Middle frontal gyrus (tissue), 1 donor: ENCODE results near the gene ARFIP2.

Experiments
- DNase-seq: peaks from one replicate; pipeline ENCODE4 v3.0.0-alpha.2; 2015; ENCODE audit warnings: low spot score; ENCODE audit errors: extremely low spot score

Gene ARFIP2

DNA sequence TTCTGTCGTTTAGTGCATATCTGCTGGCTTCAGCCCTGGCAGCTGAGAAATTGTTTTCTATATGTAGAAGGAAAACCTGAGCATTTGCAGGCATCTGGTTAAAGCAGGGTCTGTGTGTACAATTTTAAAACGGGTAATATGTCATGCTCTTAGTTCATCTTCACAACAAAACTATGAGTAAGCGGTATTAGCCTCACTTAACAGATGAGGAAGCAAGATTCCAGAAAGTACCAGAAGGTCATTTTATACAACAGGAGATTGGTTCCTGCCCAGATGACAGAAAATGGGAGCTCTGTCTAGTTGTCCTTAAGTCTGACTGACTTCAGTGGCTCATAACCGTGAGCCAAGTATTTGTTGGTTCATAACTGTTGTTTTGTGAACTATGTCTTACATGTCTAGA, 1.3 kb upstream of the ARFIP2 start:
- DNase-seq, result no peak

DNA sequence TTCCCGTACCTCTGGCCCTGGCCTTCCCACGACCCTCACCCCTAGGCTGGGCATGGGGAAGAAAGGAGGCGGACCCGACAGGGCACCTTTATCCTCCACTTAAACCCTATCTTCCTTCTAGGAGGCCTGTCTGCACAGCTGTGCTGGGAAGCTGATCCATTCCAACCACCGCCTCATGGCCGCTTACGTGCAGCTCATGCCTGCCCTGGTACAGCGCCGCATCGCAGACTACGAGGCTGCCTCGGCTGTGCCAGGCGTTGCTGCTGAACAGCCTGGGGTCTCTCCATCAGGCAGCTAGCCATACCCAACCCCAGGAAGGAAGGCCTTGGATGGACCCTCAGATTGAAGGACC, 769 bp upstream of the ARFIP2 start:
- DNase-seq, result no peak

DNA sequence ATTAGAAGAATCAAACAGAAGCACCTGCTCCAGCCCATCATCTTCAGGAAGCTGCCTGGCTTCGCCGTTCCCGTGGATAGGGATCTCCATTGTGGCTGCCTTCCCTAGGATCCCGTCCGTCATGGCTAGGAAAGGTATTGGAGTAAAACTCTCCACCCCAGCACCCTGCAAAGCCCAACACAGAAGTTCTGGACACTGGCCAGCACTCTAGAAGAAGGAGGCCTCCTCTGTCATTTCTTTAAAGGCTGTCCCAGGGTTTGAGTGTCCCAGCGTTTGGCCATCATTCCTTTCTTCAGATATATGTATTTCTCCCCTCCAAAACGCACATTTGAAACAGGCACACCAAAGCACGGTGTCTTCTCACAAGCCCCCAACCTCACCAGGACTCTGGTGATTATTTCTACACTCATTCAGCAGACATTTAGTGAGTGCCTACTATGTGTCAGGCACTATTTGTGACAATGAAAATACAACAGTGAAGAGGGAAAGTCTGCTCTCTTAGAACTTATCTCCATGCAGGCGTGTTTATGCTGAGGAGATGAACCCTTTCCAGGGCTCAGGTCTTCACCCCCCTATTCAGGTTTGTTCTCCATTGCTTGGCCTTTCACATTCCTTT, 724 bp downstream of the ARFIP2 start:
- no peak for DNase-seq

DNA sequence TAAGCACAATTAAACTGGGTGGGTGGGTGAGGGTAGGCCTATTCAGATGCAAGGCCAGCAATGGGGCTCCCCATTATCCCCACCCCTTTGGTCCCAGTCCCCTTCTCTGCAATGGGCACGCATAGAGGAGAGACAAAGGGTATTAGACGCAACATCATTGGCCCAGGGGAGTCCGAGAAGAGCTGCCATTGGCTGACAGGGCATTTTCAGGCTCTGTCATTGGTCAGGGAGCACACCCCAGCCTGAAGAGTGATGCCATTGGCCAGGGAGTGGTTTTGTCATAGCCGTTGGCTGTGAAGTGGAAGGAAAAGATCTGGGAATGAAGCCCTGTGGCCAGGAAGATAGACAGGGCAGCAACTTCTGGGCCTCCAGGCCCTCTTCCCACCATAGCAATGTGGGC, 4.6 kb downstream of the ARFIP2 start:
- DNase-seq, result no peak

DNA sequence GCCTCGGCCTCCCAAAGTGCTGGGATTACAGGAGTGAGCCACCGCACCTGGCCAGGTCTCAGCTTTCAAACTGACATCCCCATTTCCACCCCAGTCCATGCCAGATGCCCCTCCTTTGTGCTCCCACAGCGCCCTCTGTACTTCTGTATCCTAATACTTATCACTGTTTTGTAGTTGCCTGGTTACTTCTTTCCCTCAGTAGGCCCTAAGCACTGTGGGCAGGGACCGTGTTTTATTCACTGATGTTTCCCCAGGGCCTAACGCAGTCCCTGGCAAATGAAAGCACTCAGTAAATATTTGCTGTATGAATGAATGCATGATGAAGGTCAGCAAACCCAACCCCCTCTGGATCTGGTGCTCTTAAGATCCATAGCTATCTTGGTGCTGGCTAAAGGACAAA, 5.2 kb downstream of the ARFIP2 start:
- DNase-seq, result no peak

DNA sequence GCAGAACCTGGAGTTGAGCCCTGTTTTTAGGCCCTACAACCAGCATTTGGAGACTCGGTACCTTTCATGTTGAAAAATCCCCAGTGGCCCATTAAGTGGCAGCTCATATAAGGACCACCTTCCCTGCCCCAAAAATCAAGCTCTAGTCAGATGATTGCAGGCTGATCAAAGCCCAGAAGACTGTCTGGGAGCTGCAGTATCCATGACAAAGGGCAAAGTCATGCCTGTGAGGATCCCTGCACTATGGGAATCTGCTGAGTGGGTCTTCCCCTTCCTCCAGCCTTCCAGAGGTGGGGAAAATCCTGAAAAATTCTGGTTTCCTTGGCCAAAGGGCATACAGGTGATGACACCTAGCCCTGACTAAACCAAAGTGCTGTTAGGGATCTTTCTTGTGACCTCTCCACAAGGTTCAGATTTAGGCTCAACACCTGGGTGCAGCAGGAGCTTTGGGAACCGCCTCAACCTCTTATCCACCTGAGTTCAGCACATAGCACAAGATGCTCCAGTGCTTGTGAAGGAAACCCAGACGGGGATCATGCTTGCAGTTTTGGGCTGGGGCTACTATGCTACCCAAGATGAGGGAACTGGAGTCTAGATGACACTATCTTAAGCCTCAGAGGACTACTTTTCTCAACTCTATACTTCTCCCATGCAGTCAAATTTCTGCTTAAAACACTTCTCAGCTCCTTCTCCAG, 6.2 kb downstream of the ARFIP2 start:
- DNase-seq, result no peak

DNA sequence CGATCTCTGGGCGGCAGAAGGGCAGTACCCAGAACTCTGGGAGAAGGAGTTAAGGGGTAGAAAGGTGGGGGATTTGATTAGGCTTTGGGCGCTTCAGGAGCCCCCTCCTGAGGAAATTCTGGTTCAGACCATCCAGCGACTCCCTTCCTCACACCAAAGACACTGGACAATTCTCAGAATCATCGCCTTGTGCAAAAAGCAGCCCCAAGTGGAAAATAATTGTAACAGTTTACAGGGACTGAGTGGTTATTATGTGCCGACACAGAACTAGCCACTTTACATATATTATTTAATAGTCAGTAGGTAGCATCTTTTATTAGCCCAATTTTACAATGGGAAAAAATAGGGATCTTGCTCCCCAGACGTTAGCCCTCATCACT, 6.7 kb downstream of the ARFIP2 start:
- DNase-seq, result no peak

DNA sequence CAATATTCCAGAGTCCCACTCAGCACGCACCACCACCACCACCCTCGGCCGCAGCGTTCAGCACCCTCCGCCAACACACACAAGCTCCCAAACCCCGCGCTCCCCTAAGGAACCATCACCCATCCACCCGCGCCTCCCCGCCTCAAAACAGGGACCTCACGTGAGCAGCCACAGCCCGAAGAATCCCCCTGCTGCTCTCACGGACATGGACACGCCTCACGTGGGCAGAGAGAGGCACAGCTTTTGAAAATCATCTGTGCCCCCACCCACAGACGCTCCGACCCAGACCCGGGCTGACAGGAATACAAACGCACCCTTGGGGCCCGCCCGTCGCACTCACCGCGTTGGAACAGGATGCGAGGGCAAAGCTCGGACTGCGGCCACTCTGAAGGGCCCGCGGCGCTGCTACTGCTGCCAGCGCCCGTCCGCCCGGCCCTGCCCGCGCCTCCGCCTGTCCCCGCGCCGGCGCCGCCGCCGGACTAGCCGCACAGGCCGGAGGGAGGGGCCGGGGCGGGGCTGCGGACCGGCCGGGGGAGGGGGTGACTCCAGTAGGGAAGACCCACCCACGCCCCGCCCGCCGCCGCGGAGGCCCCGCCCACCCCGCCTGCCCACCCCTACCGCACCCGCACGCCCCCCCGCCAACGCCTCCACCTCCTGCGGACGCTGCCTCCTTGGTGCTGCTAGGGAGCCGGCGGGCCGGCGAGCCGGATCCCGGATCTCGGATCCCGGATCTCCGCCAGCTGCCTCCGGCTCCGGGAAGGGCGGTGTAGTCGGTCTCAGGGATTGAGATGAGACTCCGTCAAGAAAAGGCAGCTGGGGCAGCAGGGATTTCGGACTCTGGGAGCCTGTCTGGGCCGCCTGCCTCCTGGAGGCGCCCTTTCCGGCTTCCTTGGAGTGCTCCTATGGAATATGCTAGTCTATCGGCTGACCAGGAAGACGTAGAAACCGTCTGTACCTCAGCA, 7.4 kb downstream of the ARFIP2 start, which contains the start of gene TRIM3:
Gene TRIM3, minus strand, starts transcription at position 491 of the 962 bp plus-strand sequence. CDS start 8,246 bp downstream, outside the sequence.
- peak; percentile 64 for DNase-seq

DNA sequence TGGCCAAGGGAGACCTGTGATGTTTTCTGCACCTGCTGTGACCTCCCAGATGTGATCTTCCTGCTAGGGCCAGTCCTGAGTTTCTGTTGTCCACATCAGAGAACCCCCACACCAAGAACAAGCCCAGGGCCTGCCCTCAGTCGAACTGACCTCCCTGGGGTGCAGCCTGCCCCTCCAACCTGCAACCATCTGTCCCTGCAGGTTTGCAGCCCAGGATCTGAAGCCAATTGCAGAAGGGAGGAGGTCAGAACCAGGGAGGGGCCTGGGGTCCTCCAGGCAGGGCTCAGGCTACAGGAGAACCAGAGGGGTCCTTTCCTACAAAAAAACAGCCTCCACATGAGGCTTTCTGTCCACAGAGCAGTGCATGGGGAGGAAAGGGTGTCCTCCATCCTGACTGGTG, 8.2 kb downstream of the ARFIP2 start:
- no peak for DNase-seq

DNA sequence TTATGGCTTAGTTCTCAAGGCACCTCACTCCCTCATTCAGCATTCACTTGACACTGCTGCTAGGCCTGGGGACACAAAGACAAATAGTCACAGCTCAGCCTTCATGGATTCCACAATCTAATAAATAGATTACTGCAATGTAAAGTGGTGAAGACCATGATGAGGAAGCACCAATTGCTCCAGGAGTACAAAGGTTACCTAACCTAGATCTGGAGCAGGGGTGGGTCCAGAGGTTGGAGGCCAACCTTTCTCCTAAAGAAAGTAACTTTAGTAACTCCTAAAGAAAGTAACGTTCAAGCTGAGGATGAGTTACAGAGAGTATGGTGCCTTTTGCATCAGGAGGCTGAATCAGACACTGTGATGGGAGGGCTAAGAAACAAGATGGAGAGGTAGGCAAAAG, 11.5 kb downstream of the ARFIP2 start:
- DNase-seq, result no peak

DNA sequence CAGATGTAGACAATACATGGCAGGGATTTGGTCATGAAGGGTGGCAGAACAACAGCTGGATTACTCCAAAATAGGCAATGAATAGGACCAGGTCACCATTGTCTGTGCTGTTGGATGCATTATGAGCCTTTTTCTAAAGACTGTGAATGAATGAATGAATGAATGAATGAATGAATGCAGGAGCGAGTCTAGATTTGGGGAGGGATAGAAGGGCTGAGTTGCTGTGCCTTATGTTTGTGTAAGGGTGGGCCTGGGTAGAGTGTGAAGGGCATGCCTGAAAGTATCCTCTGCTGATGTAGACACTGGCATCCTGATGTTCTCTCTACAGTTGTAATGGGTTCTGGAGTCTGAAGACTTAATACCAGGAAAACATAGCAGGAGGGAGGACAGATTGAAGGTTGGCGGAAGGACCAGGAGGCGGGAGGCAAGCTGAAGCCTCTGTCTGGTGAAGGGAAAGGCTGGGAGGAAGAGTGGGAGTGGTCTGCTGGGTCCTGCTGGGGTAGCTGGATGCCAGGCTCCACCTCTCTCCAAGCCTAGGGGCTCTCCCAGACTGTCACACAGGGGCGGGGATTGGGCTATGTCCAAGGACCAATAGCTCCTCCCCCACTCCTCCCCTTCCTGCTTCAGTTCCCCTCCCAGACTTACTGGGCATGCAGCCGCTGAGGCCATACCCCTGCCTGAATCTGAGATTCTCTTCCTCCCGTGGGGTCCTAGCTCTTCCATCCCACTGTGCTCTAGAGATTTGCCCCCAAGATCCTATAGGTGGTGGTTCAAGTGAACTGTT, 12.2 kb downstream of the ARFIP2 start:
- no peak for DNase-seq

DNA sequence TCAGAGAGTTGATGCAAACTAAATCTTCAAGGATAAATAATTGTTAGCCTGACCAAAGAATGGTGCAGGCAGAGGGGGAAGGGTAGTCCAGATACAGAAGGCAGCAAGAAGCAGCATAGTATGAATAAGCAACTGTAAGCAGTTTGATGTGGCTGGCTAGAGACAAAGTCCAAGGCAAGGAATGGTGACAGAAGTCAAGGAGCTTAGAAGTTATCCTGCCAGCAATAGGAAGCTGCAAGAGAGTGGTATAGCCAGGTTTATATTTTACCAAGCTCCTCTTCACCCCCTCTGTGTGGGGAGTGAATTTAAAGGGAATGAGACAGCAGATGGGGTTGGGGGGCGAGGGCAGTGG, 22.1 kb downstream of the ARFIP2 start:
- no peak for DNase-seq

DNA sequence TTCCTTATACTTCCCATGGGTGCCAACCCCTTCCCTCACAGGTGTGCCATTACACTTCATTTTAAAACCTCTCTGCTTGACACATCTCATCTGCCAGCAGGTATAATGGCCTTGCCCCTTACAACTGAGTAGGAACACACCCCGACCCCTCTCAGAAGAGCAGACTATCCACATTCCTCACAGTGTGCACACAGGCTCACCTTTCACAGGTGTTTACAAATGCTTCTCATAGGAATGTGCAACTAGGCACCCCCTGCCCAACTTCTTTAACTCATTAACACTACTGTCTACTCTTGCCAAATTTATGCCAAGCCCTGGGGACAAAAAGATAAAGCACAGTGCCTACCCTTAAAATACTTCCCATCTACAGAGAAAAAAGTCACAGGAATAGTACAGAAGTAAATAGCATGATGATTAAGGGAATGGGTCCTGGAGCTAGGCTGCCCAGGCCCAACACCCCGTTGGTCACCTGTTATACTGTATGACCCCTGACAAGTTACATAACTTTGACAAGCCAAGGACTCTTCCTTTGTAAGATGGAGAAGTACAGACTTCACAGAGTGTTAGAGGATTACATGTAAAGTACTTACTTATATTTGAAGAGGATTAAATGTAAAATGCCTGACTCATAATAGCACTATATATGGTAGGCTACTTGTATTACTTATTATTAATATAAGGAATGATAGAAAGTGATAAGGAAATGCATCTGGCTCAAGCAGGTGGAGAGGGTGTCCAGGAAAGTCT, 22.6 kb downstream of the ARFIP2 start:
- DNase-seq, result no peak

DNA sequence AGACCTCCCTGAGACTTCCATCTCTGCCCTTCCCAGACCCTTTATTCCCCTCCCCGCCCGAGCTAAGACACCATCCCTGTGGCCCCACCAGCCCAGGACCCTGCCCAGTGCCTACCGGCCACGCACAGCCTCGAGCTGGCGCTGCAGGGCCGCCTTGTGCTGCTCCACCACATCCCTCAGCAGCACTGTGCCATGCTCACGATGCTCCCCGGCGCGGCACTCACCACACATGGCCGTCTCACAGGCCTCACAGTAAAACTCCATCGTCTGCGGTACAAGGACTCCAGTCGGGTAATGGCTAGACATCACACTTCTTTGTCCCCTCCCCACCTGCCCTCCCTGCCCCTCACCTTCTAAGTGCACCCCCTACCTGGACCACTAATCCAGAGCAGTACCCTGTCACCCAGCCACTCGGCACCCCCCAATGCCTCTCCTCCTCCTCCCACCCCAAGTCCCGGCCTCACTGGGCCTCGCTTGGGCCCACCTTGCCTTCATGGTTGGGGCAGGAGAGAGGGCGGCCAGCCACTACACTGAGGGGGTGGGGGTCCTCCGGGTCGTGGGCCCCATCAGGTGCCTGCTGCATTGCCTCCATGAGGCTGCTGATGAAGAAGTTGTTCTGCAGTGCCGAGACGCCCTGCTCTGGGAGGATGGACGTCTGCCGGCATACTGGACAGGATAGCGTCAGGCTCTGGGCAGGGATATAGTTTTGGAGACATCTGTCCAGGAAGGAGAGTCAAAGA, 23.4 kb downstream of the ARFIP2 start:
- no peak for DNase-seq

DNA sequence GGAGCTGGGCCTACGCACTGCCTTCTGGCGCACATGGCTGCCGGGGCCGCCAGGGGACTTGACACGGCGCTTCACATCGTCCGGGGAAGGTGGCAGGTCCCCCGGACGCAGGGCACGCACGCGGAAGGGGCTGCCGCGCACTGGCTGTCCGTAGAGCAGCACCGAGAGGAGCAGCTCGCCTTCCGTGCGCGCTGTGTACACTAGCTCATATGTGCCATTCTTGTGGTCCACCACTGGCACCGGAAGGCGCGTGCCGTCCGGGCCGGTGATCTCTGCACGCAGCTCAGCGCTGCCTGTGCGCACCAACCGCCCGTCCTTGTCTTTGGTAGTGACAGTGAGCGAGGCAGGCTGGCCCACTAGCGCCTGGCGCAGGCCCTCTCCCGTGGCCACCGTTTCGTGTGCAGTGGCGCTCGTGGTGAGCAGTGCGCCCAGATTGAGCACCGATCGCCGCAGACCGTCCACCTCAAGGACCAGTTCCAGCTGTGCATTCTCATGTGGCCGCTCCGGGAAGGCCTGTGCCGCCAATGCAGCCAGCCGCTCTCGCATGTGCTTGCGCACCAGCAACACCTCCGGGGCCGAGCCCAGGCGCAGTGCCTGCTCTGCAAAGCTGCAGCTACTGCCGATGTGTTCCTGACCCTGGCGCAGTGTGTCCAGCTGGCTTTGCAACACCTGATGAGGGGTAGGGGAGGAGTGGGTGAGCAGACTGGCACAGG, 24.6 kb downstream of the ARFIP2 start:
- no peak for DNase-seq

DNA sequence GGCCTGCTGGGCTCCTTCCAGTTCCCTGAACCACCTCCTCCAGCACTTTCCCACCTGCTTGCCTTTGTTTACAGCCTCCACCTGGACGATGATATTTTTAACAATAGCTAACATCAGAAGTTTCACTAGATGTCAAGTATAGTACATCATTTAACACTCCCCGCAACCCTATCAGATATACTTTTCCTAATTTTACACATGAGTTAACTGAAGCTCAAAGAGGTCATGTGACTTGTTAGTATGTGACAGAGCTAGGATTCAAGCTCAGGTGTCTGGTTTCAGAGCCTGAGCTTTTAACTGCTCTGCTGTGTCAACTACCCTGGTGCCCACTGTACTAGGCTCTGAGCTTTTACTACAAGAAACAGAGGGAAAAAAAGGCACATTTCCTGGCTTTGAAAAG, 26.1 kb downstream of the ARFIP2 start:
- DNase-seq, result no peak

DNA sequence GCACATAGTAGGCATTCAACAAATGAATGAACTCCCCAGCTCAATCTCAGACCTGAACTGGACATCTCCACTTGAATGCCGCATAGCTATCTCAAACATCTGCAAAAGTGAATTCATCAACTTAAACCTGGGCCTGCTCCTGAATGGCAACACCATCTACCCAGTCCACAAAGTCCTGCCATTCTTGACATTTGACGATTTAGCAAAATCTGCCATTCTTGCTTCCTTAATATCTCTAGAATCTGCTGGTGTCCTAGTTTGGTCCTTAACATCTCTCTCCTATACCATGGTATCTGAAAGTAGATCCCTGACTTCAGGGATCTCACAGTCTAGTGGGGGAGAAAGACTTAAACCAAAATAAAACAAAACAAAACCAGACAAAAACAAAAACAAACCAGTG, 28.0 kb downstream of the ARFIP2 start:
- no peak for DNase-seq

DNA sequence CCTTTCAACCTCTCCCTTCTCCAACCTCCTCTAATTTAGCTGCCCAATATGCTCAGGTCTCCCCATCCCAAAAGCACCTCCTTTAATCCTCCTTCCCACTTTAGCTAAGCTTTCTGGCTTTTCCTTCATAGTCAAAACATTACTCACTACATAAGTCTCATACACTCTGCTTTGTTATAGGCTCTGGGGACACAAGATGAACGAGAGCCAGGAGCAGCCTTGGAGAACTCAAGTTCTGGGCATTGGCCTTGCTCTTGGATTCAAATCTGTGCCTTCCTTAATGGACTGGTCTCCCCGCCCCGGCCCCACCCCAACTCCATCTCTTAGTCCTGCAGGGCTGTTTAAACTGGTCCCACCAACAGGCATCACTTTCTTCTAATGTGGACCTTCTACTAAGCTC, 28.9 kb downstream of the ARFIP2 start:
- DNase-seq, result no peak

DNA sequence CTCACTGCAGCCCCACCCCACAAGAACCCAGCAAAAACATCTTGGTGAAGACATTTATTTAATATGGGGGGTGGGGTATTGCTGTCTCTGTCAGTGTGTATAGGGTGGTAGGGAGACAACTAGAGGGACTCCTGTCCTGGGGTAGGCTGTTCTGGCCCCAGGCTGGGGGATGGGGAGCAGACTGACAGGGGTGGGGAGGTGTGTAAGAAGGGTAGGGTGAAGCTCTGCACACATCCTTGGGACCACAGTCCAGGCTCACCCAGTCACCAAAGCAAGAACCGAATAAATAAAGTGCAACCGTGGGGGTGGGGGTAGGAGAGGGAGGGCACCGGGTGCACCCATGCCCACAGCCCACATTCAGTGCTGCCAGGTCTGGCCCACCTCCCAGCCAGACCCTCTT, 32.6 kb downstream of the ARFIP2 start:
- DNase-seq, result no peak
